ENCODE data around the gene TIAM2. TPM values are rescaled to one million over a fixed set of nuclear protein-coding genes. Genes with fewer than 3 reads are reported as not detected.

Gene TIAM2
- total and polyA plus RNA-seq, 10 of the 15 experiments (the other 5 are each of a cell fraction or from before 2014, with no cell fraction given), result 1.1 to 10.5 (median 2.3) TPM

GRCh38 chr6:155042983-155043382, 47.9 kb downstream of the TIAM2 start:
- no peaks in the 10 kb centered on the region for H3K4me1 ChIP-seq (ENCODE audit: control insufficient read depth, insufficient read depth, low read length)
- intact Hi-C loops (cut with micrococcal nuclease; ENCODE audit: unreplicated experiment) (no loop called here), in situ Hi-C loops (cut with MboI) (no loop called here)
- H3K36me3 ChIP-seq (ENCODE audit: control insufficient read depth in 2 of 2, insufficient read depth in 2 of 2, low read length in 1 of 2), result no peaks in the 10 kb centered on the region
- no peaks in the 10 kb centered on the region for H3K9me3 ChIP-seq (replicated peaks; ENCODE audit: control insufficient read depth, insufficient read depth, low read length)
- BruUV-seq (replicated peaks), result no TSS peak
- no peak overlapping the region for H3K27ac ChIP-seq (ENCODE audit: control insufficient read depth, insufficient read depth)
- no peak overlapping the region for H3K4me3 ChIP-seq
- H4K20me1 ChIP-seq (ENCODE audit: control insufficient read depth, insufficient read depth), result no peaks in the 10 kb centered on the region
- no peak for FAIRE-seq
- no peak for DNase-seq (ENCODE audit: low read depth, low spot score)
- H3K27me3 ChIP-seq (replicated peaks in 1 of 2; ENCODE audit: control insufficient read depth in 2 of 2, insufficient read depth in 2 of 2, low read length in 1 of 2), result no peaks in the 10 kb centered on the region; a peak in 1 of 4 replicates
- POLR2A ChIA-PET, result no interaction called here
- ATAC-seq, result no peak
- 21% methylated on average over 2 of the region's 2 CpGs for WGBS (ENCODE audit: insufficient coverage, insufficient replicate concordance, low lambda C conversion rate, missing lambda C conversion rate)
- no peak overlapping the region for H2AFZ ChIP-seq (ENCODE audit: control insufficient read depth, low read depth, low read length)
- SMC1A ChIA-PET (ENCODE audit: uncharacterized antibody, unreplicated experiment), result no interaction called here
- H3K4me2 ChIP-seq (ENCODE audit: control insufficient read depth, insufficient read depth), result no peak overlapping the region
- no peak overlapping the region for H3K9ac ChIP-seq (ENCODE audit: control insufficient read depth, insufficient read depth, low read length)
- CTCF ChIA-PET, result no interaction called here
- RAD21 ChIA-PET (ENCODE audit: unreplicated experiment), result no interaction called here
- TF ChIP-seq CEBPB (IDR thresholded peaks at IDR 0.05; ENCODE audit: borderline replicate concordance in 1 of 2, low read depth in 2 of 2, low read length in 2 of 2) (no peak), ZNF217 (IDR thresholded peaks at IDR 0.05) (no peak)
- H3K79me2 ChIP-seq (ENCODE audit: control insufficient read depth, insufficient read depth, low read length), result no peaks in the 10 kb centered on the region

- ChIA-PET SMC1A (ENCODE audit: uncharacterized antibody, unreplicated experiment) (no interaction called here), RAD21 (ENCODE audit: unreplicated experiment) (no interaction called here), CTCF (no interaction called here), POLR2A (no interaction called here)
- Histone ChIP-seq H2AFZ (ENCODE audit: control insufficient read depth, low read depth, low read length) (no peak overlapping the region), H3K27me3 (replicated peaks in 1 of 2; ENCODE audit: control insufficient read depth in 2 of 2, insufficient read depth in 2 of 2, low read length in 1 of 2) (no peaks in the 10 kb centered on the region; a peak in 1 of 4 replicates), H3K9me3 (replicated peaks; ENCODE audit: control insufficient read depth, insufficient read depth, low read length) (no peaks in the 10 kb centered on the region), H3K4me3 (no peak overlapping the region), H3K4me1 (ENCODE audit: control insufficient read depth, insufficient read depth, low read length) (peaks cover 9% of the 10 kb centered on the region), H3K27ac (ENCODE audit: control insufficient read depth, insufficient read depth) (no peak overlapping the region), H3K9ac (ENCODE audit: control insufficient read depth, insufficient read depth, low read length) (no peak overlapping the region), H4K20me1 (ENCODE audit: control insufficient read depth, insufficient read depth) (no peaks in the 10 kb centered on the region), H3K36me3 (ENCODE audit: control insufficient read depth in 2 of 2, insufficient read depth in 2 of 2, low read length in 1 of 2) (no peaks in the 10 kb centered on the region), H3K79me2 (ENCODE audit: control insufficient read depth, insufficient read depth, low read length) (no peaks in the 10 kb centered on the region), H3K4me2 (ENCODE audit: control insufficient read depth, insufficient read depth) (no peak overlapping the region)
- FAIRE-seq, result no peak
- DNase-seq (ENCODE audit: low read depth, low spot score), result no peak
- intact Hi-C loops (cut with micrococcal nuclease; ENCODE audit: unreplicated experiment) (no loop called here), in situ Hi-C loops (cut with MboI) (no loop called here)
- no peak for ATAC-seq
- BruUV-seq (replicated peaks), result no TSS peak
- 68% methylated on average over 9 of the region's 9 CpGs for WGBS (ENCODE audit: insufficient coverage, insufficient replicate concordance, low lambda C conversion rate, missing lambda C conversion rate)
- TF ChIP-seq BHLHE40 (IDR thresholded peaks at IDR 0.05; ENCODE audit: borderline replicate concordance in 1 of 2, low read depth in 2 of 2, low read length in 1 of 2) (no peak), YBX1 (IDR thresholded peaks at IDR 0.05) (no peak), ZZZ3 (IDR thresholded peaks at IDR 0.05; ENCODE audit: control insufficient read depth, insufficient read length, low read depth) (no peak), MXI1 (IDR thresholded peaks at IDR 0.05; ENCODE audit: low read depth, low read length) (no peak), ZNF24 (IDR thresholded peaks at IDR 0.05) (no peak), RBBP5 (conservative IDR thresholded peaks at IDR 0.05) (no peak), CREB1 (IDR thresholded peaks at IDR 0.05; ENCODE audit: low read depth) (no peak), E2F4 (IDR thresholded peaks at IDR 0.05; ENCODE audit: low read depth, low read length) (no peak)
- TF ChIP-seq, protein P1, sequence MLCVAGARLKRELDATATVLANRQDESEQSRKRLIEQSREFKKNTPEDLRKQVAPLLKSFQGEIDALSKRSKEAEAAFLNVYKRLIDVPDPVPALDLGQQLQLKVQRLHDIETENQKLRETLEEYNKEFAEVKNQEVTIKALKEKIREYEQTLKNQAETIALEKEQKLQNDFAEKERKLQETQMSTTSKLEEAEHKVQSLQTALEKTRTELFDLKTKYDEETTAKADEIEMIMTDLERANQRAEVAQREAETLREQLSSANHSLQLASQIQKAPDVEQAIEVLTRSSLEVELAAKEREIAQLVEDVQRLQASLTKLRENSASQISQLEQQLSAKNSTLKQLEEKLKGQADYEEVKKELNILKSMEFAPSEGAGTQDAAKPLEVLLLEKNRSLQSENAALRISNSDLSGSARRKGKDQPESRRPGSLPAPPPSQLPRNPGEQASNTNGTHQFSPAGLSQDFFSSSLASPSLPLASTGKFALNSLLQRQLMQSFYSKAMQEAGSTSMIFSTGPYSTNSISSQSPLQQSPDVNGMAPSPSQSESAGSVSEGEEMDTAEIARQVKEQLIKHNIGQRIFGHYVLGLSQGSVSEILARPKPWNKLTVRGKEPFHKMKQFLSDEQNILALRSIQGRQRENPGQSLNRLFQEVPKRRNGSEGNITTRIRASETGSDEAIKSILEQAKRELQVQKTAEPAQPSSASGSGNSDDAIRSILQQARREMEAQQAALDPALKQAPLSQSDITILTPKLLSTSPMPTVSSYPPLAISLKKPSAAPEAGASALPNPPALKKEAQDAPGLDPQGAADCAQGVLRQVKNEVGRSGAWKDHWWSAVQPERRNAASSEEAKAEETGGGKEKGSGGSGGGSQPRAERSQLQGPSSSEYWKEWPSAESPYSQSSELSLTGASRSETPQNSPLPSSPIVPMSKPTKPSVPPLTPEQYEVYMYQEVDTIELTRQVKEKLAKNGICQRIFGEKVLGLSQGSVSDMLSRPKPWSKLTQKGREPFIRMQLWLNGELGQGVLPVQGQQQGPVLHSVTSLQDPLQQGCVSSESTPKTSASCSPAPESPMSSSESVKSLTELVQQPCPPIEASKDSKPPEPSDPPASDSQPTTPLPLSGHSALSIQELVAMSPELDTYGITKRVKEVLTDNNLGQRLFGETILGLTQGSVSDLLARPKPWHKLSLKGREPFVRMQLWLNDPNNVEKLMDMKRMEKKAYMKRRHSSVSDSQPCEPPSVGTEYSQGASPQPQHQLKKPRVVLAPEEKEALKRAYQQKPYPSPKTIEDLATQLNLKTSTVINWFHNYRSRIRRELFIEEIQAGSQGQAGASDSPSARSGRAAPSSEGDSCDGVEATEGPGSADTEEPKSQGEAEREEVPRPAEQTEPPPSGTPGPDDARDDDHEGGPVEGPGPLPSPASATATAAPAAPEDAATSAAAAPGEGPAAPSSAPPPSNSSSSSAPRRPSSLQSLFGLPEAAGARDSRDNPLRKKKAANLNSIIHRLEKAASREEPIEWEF (IDR thresholded peaks at IDR 0.05; ENCODE audit: insufficient replicate concordance, low read depth, low read length), result no peak
Observed at GRCh38 chr6:155045561-155046404, 50.7 kb downstream of the TIAM2 start.

Measured in GM12878 (cell line).